Loucy (cell line): Measurements from ENCODE around the gene PPM1L.

Experiments used
- EZH2phosphoT487 ChIP-seq: fragments of 200-600 bp; IDR thresholded peaks from 2 replicates; pipeline ENCODE4 v1.6.1; 2018; ENCODE audit warnings: antibody characterized with exemption, mild to moderate bottlenecking, moderate library complexity, borderline replicate concordance
- TF ChIP-seq, protein P1 (sequence below): fragments of 200-600 bp; sonication (generic); conservative IDR thresholded peaks from 2 replicates; pipeline ENCODE4 v1.5.1; 2014; ENCODE audit warnings: mild to moderate bottlenecking, antibody characterized with exemption, low read length

DNA sequence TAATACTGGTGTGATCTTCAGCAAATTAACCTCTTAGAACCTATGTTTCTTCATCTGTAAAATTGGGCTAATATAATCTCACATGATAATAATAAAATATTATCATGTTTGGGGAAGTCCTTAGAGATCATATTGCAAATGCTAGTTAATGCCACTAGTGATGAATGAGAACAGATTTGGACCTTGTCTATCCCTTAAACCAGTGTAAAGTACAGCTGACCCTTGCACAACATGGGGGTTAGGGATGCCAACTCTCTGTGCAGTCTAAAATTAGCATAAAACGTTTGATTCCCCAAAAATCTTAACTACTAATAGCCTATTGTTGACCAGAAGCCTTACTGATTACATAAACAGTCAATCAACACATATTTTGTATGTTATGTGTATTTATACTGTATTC is 207.9 kb downstream of the PPM1L start:
- TF ChIP-seq, protein P1, sequence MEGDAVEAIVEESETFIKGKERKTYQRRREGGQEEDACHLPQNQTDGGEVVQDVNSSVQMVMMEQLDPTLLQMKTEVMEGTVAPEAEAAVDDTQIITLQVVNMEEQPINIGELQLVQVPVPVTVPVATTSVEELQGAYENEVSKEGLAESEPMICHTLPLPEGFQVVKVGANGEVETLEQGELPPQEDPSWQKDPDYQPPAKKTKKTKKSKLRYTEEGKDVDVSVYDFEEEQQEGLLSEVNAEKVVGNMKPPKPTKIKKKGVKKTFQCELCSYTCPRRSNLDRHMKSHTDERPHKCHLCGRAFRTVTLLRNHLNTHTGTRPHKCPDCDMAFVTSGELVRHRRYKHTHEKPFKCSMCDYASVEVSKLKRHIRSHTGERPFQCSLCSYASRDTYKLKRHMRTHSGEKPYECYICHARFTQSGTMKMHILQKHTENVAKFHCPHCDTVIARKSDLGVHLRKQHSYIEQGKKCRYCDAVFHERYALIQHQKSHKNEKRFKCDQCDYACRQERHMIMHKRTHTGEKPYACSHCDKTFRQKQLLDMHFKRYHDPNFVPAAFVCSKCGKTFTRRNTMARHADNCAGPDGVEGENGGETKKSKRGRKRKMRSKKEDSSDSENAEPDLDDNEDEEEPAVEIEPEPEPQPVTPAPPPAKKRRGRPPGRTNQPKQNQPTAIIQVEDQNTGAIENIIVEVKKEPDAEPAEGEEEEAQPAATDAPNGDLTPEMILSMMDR = no peak
- no peak for TF ChIP-seq EZH2phosphoT487
